HepG2 (cell line): ENCODE data around the gene DUS2. TPM values are rescaled to one million over a fixed set of nuclear protein-coding genes. Genes with fewer than 3 reads are reported as not detected.

Source experiments
- BORCS8-MEF2B ChIP-seq: sonication (generic); formaldehyde crosslinking; IDR thresholded peaks from 2 replicates; pipeline ENCODE4 v1.8.0; 2022; ENCODE audit warnings: mild to moderate bottlenecking, missing genetic modification reagents
- GABPB1 ChIP-seq: IDR thresholded peaks from 2 replicates; pipeline ENCODE4 v1.6.1; 2016; ENCODE audit warnings: mild to moderate bottlenecking, missing genetic modification reagents, moderate library complexity, missing compliant biosample characterization
- GTF3A ChIP-seq: sonication (generic); formaldehyde crosslinking; conservative IDR thresholded peaks from 2 replicates; pipeline ENCODE4 v1.4.0; 2020; ENCODE audit warnings: mild to moderate bottlenecking, missing genetic modification reagents
- HOMEZ ChIP-seq: IDR thresholded peaks from 2 replicates; pipeline ENCODE4 v1.6.1; 2016; ENCODE audit warnings: low read depth
- ISL2 ChIP-seq: sonication (generic); formaldehyde crosslinking; IDR thresholded peaks from 2 replicates; pipeline ENCODE4 v1.5.0; 2020; ENCODE audit warnings: missing genetic modification reagents
- NFE2L2 ChIP-seq: fragments of 150-350 bp; IDR thresholded peaks from 2 replicates; pipeline ENCODE4 v1.6.1; 2014; ENCODE audit warnings: low read length
- NFKB2 ChIP-seq: sonication (generic); formaldehyde crosslinking; IDR thresholded peaks from 2 replicates; pipeline ENCODE4 v1.4.0; 2020; ENCODE audit warnings: missing genetic modification reagents, borderline replicate concordance
- PHF20 ChIP-seq: sonication (generic); formaldehyde crosslinking; IDR thresholded peaks from 2 replicates; pipeline ENCODE4 v1.5.0; 2020; ENCODE audit warnings: mild to moderate bottlenecking, missing genetic modification reagents
- RAD21 ChIP-seq: fragments of 450-650 bp; formaldehyde crosslinking; IDR thresholded peaks from 2 replicates; pipeline ENCODE4 v1.5.0; 2020; ENCODE audit warnings: mild to moderate bottlenecking
- SIN3B ChIP-seq: fragments of 150-350 bp; IDR thresholded peaks from 2 replicates; pipeline ENCODE4 v1.6.1; 2014; ENCODE audit warnings: low read length
- TARDBP ChIP-seq: sonication (generic); formaldehyde crosslinking; IDR thresholded peaks from 2 replicates; pipeline ENCODE4 v1.8.0; 2022; ENCODE audit warnings: mild to moderate bottlenecking, missing genetic modification reagents
- ZNF12 ChIP-seq: sonication (generic); formaldehyde crosslinking; IDR thresholded peaks from 2 replicates; pipeline ENCODE4 v1.5.0; 2020; ENCODE audit warnings: missing genetic modification reagents
- ZNF207 ChIP-seq: fragments of 450-650 bp; IDR thresholded peaks from 2 replicates; pipeline ENCODE4 v1.6.1; 2016; ENCODE audit warnings: antibody characterized with exemption, borderline replicate concordance
- ZNF547 ChIP-seq: sonication (generic); formaldehyde crosslinking; IDR thresholded peaks from 2 replicates; pipeline ENCODE4 v1.5.1; 2020; ENCODE audit warnings: mild to moderate bottlenecking, missing genetic modification reagents
- ZNF574 ChIP-seq: sonication (generic); formaldehyde crosslinking; IDR thresholded peaks from 2 replicates; pipeline ENCODE4 v1.4.0; 2020; ENCODE audit warnings: missing genetic modification reagents
- ZNF660 ChIP-seq: sonication (generic); formaldehyde crosslinking; IDR thresholded peaks from 2 replicates; pipeline ENCODE4 v1.5.1; 2020; ENCODE audit warnings: mild to moderate bottlenecking, low read depth, missing genetic modification reagents, borderline replicate concordance
- ZNF687 ChIP-seq: sonication (generic); formaldehyde crosslinking; IDR thresholded peaks from 2 replicates; pipeline ENCODE4 v1.5.1; 2020; ENCODE audit warnings: mild to moderate bottlenecking, missing genetic modification reagents, moderate library complexity
- ZNF691 ChIP-seq: sonication (generic); formaldehyde crosslinking; IDR thresholded peaks from 2 replicates; pipeline ENCODE4 v1.4.0; 2020; ENCODE audit warnings: missing genetic modification reagents, low read depth, mild to moderate bottlenecking, borderline replicate concordance
- ZNF709 ChIP-seq: sonication (generic); formaldehyde crosslinking; IDR thresholded peaks from 2 replicates; pipeline ENCODE4 v1.5.0; 2020; ENCODE audit warnings: mild to moderate bottlenecking, missing genetic modification reagents
- ZNF724P ChIP-seq: sonication (generic); formaldehyde crosslinking; IDR thresholded peaks from 2 replicates; pipeline ENCODE4 v1.8.0; 2022; ENCODE audit warnings: missing genetic modification reagents, borderline replicate concordance
- ZSCAN22 ChIP-seq: sonication (generic); formaldehyde crosslinking; IDR thresholded peaks from 2 replicates; pipeline ENCODE4 v1.4.0; 2020; ENCODE audit warnings: mild to moderate bottlenecking, missing genetic modification reagents
- polyA plus RNA-seq, 8 experiments: library from polyadenylated mRNA; depleted of rRNA in 3 of 8; stranded (reverse) in 7 of 8; unstranded in 1 of 8; fragments of >200 nt; fragmentation: Illumina TruSeq in 4 of 8; extraction: Trizol in 4 of 8; gene quantifications; 2 replicates each; pipeline versions ENCODE4 v1.2.1 to v1.2.3, GENCODE V29; 2011 to 2016; ENCODE audit warnings: low read depth in 4 of 8, missing spikeins in 1 of 8, mixed read lengths in 1 of 8; ENCODE audit not compliant: insufficient read depth in 1 of 8
- total RNA-seq, 5 experiments: library from RNA; depleted of rRNA; stranded (reverse); fragments of >200 nt; fragmentation: Illumina TruSeq; extraction: Trizol; gene quantifications; 2 replicates each; pipeline ENCODE4 v1.2.3, GENCODE V29; 2016; ENCODE audit warnings: low read depth in 1 of 5

Gene DUS2
- total and polyA plus RNA-seq, 2 of the 13 experiments (the other 11 are each of a cell fraction or from before 2014, with no cell fraction given) = 17.8 to 25.1 TPM

GRCh38 chr16:68040506-68041288 is 17.6 kb downstream of the DUS2 start (continued):
- no peak for TF ChIP-seq ZSCAN22 (CRISPR knock-in tag)
- peak; percentile 62; the same call in 1 of the 2 replicates for TF ChIP-seq SIN3B
- no peak for TF ChIP-seq PHF20
- TF ChIP-seq ZNF207 = no peak
- TF ChIP-seq NFKB2 (CRISPR knock-in tag) = peak; percentile 27; the same call in 1 of the 2 replicates
- no peak for TF ChIP-seq NFE2L2
- peak; percentile 97 for TF ChIP-seq RAD21 (CRISPR knock-in tag)
- no peak for TF ChIP-seq ZNF709 (CRISPR knock-in tag)
- no peak for TF ChIP-seq ZNF724P
- TF ChIP-seq BORCS8-MEF2B = peak; percentile 70; the same call in 1 of the 2 replicates
- TF ChIP-seq TARDBP (CRISPR knock-in tag) = 0 out of 2 replicates have a peak, but pooled peaks have one; percentile 39
- peak; percentile 92; the same call in 1 of the 2 replicates for TF ChIP-seq ZNF691 (CRISPR knock-in tag)
- TF ChIP-seq ZNF660 (CRISPR knock-in tag) = no peak
- TF ChIP-seq HOMEZ (CRISPR knock-in tag) = peak; percentile 42; the same call in 1 of the 2 replicates
- TF ChIP-seq ZNF574 (CRISPR knock-in tag) = peak; percentile 52
- TF ChIP-seq ISL2 = no peak
- 0 out of 2 replicates have a peak, but pooled peaks have one; percentile 21 for TF ChIP-seq ZNF12
- TF ChIP-seq GABPB1 (CRISPR knock-in tag) = 0 out of 2 replicates have a peak, but pooled peaks have one; percentile 14
- no peak for TF ChIP-seq ZNF547 (CRISPR knock-in tag)
- TF ChIP-seq GTF3A (CRISPR knock-in tag) = peak; percentile 50; the same call in 1 of the 2 replicates
- TF ChIP-seq ZNF687 (CRISPR knock-in tag) = peak; percentile 75
